ENCODE measurements around the gene ZNF180. TPM values are rescaled to one million over a fixed set of nuclear protein-coding genes. Genes with fewer than 3 reads are reported as not detected.

The ZNF180 gene
- polyA plus RNA-seq, 1 donor from 2014 or later, result 20.4 TPM

DNA sequence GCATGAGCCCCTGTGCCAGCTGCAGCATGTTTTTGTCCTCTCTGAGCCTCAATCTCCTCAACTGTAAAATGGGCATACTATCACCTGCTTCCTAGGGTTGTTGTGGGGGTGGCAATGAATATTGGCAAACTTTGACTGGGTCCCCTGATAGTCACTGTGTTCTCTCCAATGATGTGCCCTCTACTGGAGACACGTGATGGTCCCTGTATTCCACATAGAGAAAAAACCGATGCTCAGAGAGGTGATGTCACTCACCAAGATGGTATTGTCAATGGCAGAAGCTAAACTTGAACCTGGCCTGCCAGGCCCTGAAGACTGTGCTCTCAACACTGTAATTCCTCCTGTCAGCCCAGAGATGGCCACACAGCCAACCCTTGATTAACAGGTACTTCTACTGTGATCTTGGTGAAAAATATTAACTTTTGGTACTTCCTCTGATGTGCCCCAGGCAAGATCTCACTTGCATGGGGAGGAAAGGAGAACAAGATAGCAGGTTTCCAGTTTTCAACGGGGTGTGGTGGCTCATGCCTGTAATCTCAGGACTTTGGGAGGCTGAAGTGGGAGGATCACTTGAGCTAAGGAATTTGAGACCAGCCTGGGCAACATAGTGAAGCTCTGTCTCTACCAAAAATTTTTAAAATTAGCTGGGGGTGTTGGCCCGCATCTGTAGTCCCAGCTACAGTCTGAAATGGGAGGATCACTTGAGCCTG, 25.6 kb upstream of the ZNF180 start:
- no peak overlapping the region for H3K4me3 ChIP-seq (ENCODE audit: low read length)
- H3K79me2 ChIP-seq (replicated peaks; ENCODE audit: insufficient read depth, low read length), result no peaks in the 10 kb centered on the region
- no peaks in the 10 kb centered on the region for H3K9me3 ChIP-seq (ENCODE audit: low read length)
- no peak overlapping the region for H3K27ac ChIP-seq (ENCODE audit: low read length)
- no peaks in the 10 kb centered on the region for H3K9me2 ChIP-seq (ENCODE audit: insufficient read depth, low read length)
- no peaks in the 10 kb centered on the region for H3F3A ChIP-seq (ENCODE audit: insufficient read depth, low read length, poor library complexity, severe bottlenecking)
- no peaks in the 10 kb centered on the region for H3K27me3 ChIP-seq (ENCODE audit: insufficient read depth, low read depth, low read length)
- H3K9ac ChIP-seq (ENCODE audit: low read length), result no peak overlapping the region
- H3K4me2 ChIP-seq (ENCODE audit: low read length), result no peak overlapping the region
- H4K20me1 ChIP-seq (ENCODE audit: insufficient read depth), result no peaks in the 10 kb centered on the region
- H3K36me3 ChIP-seq (ENCODE audit: insufficient read depth, low read length), result no peaks in the 10 kb centered on the region
- H2AFZ ChIP-seq (ENCODE audit: low read depth, low read length), result no peak overlapping the region
- no peak for TF ChIP-seq EZH2 (IDR thresholded peaks at IDR 0.05; ENCODE audit: borderline replicate concordance, insufficient read depth, low read length, poor library complexity, severe bottlenecking)
- no peak for TF ChIP-seq POLR2AphosphoS5 (IDR thresholded peaks at IDR 0.05)
- TF ChIP-seq SMC3 (conservative IDR thresholded peaks at IDR 0.05; ENCODE audit: poor library complexity), result no peak
- no peak for TF ChIP-seq REST (IDR thresholded peaks at IDR 0.05; ENCODE audit: borderline replicate concordance)
- TF ChIP-seq, protein P1, sequence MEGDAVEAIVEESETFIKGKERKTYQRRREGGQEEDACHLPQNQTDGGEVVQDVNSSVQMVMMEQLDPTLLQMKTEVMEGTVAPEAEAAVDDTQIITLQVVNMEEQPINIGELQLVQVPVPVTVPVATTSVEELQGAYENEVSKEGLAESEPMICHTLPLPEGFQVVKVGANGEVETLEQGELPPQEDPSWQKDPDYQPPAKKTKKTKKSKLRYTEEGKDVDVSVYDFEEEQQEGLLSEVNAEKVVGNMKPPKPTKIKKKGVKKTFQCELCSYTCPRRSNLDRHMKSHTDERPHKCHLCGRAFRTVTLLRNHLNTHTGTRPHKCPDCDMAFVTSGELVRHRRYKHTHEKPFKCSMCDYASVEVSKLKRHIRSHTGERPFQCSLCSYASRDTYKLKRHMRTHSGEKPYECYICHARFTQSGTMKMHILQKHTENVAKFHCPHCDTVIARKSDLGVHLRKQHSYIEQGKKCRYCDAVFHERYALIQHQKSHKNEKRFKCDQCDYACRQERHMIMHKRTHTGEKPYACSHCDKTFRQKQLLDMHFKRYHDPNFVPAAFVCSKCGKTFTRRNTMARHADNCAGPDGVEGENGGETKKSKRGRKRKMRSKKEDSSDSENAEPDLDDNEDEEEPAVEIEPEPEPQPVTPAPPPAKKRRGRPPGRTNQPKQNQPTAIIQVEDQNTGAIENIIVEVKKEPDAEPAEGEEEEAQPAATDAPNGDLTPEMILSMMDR (IDR thresholded peaks at IDR 0.05; ENCODE audit: poor library complexity, severe bottlenecking), result no peak
- TF ChIP-seq TAF1 (IDR thresholded peaks at IDR 0.05; ENCODE audit: low read depth), result no peak
- no peak for TF ChIP-seq EP300 (conservative IDR thresholded peaks at IDR 0.05; ENCODE audit: poor library complexity, severe bottlenecking)
- no peak for TF ChIP-seq MXI1 (conservative IDR thresholded peaks at IDR 0.05; ENCODE audit: poor library complexity, severe bottlenecking)
- no peak for TF ChIP-seq RAD21 (conservative IDR thresholded peaks at IDR 0.05)

- Histone ChIP-seq H2AFZ (ENCODE audit: low read depth, low read length) (no peak overlapping the region), H3K4me2 (ENCODE audit: low read length) (no peak overlapping the region), H3K4me3 (ENCODE audit: low read length) (no peak overlapping the region), H3K9ac (ENCODE audit: low read length) (no peak overlapping the region), H3K9me3 (ENCODE audit: low read length) (no peaks in the 10 kb centered on the region), H3K36me3 (ENCODE audit: insufficient read depth, low read length) (no peaks in the 10 kb centered on the region), H4K20me1 (ENCODE audit: insufficient read depth) (no peaks in the 10 kb centered on the region), H3F3A (ENCODE audit: insufficient read depth, low read length, poor library complexity, severe bottlenecking) (no peaks in the 10 kb centered on the region), H3K9me2 (ENCODE audit: insufficient read depth, low read length) (no peaks in the 10 kb centered on the region), H3K27ac (ENCODE audit: low read length) (no peak overlapping the region), H3K27me3 (ENCODE audit: insufficient read depth, low read depth, low read length) (no peaks in the 10 kb centered on the region), H3K79me2 (replicated peaks; ENCODE audit: insufficient read depth, low read length) (no peaks in the 10 kb centered on the region)
- no peak for TF ChIP-seq TAF1 (IDR thresholded peaks at IDR 0.05; ENCODE audit: low read depth)
- TF ChIP-seq SMC3 (conservative IDR thresholded peaks at IDR 0.05; ENCODE audit: poor library complexity), result no peak
- TF ChIP-seq EP300 (conservative IDR thresholded peaks at IDR 0.05; ENCODE audit: poor library complexity, severe bottlenecking), result no peak
- TF ChIP-seq POLR2AphosphoS5 (IDR thresholded peaks at IDR 0.05), result no peak
- no peak for TF ChIP-seq REST (IDR thresholded peaks at IDR 0.05; ENCODE audit: borderline replicate concordance)
- no peak for TF ChIP-seq EZH2 (IDR thresholded peaks at IDR 0.05; ENCODE audit: borderline replicate concordance, insufficient read depth, low read length, poor library complexity, severe bottlenecking)
- no peak for TF ChIP-seq RAD21 (conservative IDR thresholded peaks at IDR 0.05)
- TF ChIP-seq, protein P1 (IDR thresholded peaks at IDR 0.05; ENCODE audit: poor library complexity, severe bottlenecking), result no peak
Measured at GRCh38 chr19:44521370-44521769, 21.0 kb upstream of the ZNF180 start.

All from neural cell (in vitro differentiated cells).